ENCODE measurements around the gene ATG13.

The ATG13 gene

GRCh38 chr11:46718155-46719019 lies 101.0 kb downstream of the ATG13 start:
- in situ Hi-C loops (cut with HindIII; ENCODE audit: low pct_ligation_motif_present, low sequenced_read_pairs), result no loop called here
- TF ChIP-seq CTCF (IDR thresholded peaks at IDR 0.05; ENCODE audit: low read depth, low read length, missing control alignments), result no peak
- Histone ChIP-seq H3K27ac (no peak overlapping the region), H3K36me3 (replicated peaks) (no peaks in the 10 kb centered on the region), H3K27me3 (replicated peaks) (no peaks in the 10 kb centered on the region), H3K4me3 (ENCODE audit: low read depth, low read length) (no peak overlapping the region)
- DNase-seq, result no peak

DNA sequence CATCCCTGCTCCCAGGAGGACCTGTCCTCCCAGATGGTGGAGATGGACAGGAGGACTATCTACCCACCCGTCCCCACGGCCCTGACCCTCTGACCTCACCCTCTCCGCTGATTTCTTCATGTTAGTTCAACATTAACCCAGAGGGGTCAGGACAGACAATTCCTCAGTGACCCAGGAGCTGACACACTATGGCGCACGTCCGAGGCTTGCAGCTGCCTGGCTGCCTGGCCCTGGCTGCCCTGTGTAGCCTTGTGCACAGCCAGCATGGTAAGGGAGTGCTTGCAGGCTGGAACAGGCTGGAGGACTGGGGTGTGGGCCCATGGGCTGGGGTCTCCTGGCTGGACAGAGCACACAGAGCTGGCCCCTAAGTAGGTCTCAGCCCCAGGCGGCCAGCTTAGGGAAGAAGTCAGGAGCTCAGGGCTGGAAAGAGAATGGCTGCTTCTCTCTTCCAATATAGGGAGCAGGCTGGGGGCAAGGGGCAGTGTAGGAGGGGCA lies 101.7 kb downstream of the ATG13 start, which contains the start of gene F2:
Gene F2 (plus strand): TSS at position 166 of the 495 bp plus-strand sequence. CDS start 23 bp downstream, at position 189.
- Histone ChIP-seq H3K36me3 (replicated peaks) (no peaks in the 10 kb centered on the region), H3K27ac (no peak within 1 kb of the TSS), H3K4me3 (ENCODE audit: low read depth, low read length) (no peak within 1 kb of the TSS), H3K27me3 (replicated peaks) (no peaks in the 10 kb centered on the region)
- in situ Hi-C loops (cut with HindIII; ENCODE audit: low pct_ligation_motif_present, low sequenced_read_pairs), result no loop called here
- TF ChIP-seq CTCF (IDR thresholded peaks at IDR 0.05; ENCODE audit: low read depth, low read length, missing control alignments), result no peak
- no peak for DNase-seq

- in situ Hi-C loops (cut with HindIII; ENCODE audit: low pct_ligation_motif_present, low sequenced_read_pairs), result no loop called here
- H3K27me3 ChIP-seq (replicated peaks), result no peaks in the 10 kb centered on the region
- no peak overlapping the region for H3K4me3 ChIP-seq (ENCODE audit: low read depth, low read length)
- TF ChIP-seq CTCF (IDR thresholded peaks at IDR 0.05; ENCODE audit: low read depth, low read length, missing control alignments), result no peak
- H3K27ac ChIP-seq, result no peak overlapping the region
- DNase-seq, result no peak
- no peaks in the 10 kb centered on the region for H3K36me3 ChIP-seq (replicated peaks)
Observed at GRCh38 chr11:46719543-46720218, 102.3 kb downstream of the ATG13 start.

GRCh38 chr11:46721286-46721685 lies 103.9 kb downstream of the ATG13 start:
- Histone ChIP-seq H3K36me3 (replicated peaks) (no peaks in the 10 kb centered on the region), H3K27me3 (replicated peaks) (no peaks in the 10 kb centered on the region), H3K4me3 (ENCODE audit: low read depth, low read length) (no peak overlapping the region), H3K27ac (no peak overlapping the region)
- DNase-seq, result no peak
- in situ Hi-C loops (cut with HindIII; ENCODE audit: low pct_ligation_motif_present, low sequenced_read_pairs), result no loop called here
- no peak for TF ChIP-seq CTCF (IDR thresholded peaks at IDR 0.05; ENCODE audit: low read depth, low read length, missing control alignments)

DNA sequence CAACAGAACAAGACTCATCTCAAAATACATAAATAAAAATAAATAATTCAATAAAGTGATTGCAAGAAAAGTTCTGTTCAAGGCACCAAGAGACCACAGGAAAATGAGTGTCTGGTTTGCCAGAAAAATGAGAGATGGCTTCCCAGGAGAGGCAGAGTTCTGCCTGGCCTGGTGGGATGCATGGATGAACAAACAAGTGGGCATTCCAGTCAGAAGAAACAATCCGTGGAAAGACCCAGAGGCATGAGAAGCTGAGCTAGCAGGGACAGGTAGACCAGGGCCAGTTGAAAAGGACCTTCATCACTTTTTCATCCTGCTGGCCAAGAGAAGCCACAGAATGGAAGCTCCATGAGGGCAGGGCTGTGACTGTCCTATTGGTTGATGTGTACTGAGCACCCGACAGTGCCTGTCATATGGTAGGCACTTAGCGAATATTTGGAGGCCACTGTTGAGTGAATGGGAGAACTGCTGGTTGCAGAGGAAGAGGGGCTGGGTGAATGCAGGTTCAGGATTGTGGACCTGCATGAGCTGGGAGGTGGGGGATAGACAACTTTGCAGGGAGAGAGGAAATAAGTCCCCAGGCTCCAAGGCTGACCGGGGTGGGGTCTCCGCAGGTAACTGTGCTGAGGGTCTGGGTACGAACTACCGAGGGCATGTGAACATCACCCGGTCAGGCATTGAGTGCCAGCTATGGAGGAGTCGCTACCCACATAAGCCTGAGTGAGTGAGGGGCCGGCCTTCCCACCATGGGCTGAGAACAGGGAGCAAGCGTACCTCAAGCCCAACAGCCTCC lies 105.4 kb downstream of the ATG13 start:
- in situ Hi-C loops (cut with HindIII; ENCODE audit: low pct_ligation_motif_present, low sequenced_read_pairs), result no loop called here
- no peaks in the 10 kb centered on the region for H3K27me3 ChIP-seq (replicated peaks)
- no peak for TF ChIP-seq CTCF (IDR thresholded peaks at IDR 0.05; ENCODE audit: low read depth, low read length, missing control alignments)
- H3K36me3 ChIP-seq (replicated peaks), result no peaks in the 10 kb centered on the region
- no peak overlapping the region for H3K27ac ChIP-seq
- DNase-seq, result no peak
- H3K4me3 ChIP-seq (ENCODE audit: low read depth, low read length), result no peak overlapping the region

All from brain microvascular endothelial cell (primary cell).